ENCODE data around the gene FMN2. TPM values are rescaled to one million over a fixed set of nuclear protein-coding genes. Genes with fewer than 3 reads are reported as not detected.

Gene FMN2
- total RNA-seq, 1 donor from 2014 or later = 13.2 TPM

GRCh38 chr1:240245629-240246020 is 153.9 kb downstream of the FMN2 start:
- no peak overlapping the region for H3K4me3 Mint-ChIP-seq
- no peak for TF ChIP-seq CTCF (conservative IDR thresholded peaks at IDR 0.05)
- DNase-seq (ENCODE audit: low read depth, low spot score) = no peak
- H3K36me3 Mint-ChIP-seq (ENCODE audit: low read depth) = peaks cover 17% of the 10 kb centered on the region
- no peaks in the 10 kb centered on the region for H3K27me3 Mint-ChIP-seq (ENCODE audit: low read depth)
- H3K9me3 Mint-ChIP-seq = peaks cover 15% of the 10 kb centered on the region
- H3K4me1 Mint-ChIP-seq = no peaks in the 10 kb centered on the region
- no peak overlapping the region for H3K27ac Mint-ChIP-seq (ENCODE audit: unreplicated experiment)

- no peak for TF ChIP-seq CTCF (conservative IDR thresholded peaks at IDR 0.05)
- Mint-ChIP-seq H3K27me3 (ENCODE audit: low read depth) (no peaks in the 10 kb centered on the region), H3K4me1 (no peaks in the 10 kb centered on the region), H3K27ac (ENCODE audit: unreplicated experiment) (no peak overlapping the region), H3K36me3 (ENCODE audit: low read depth) (peaks cover 18% of the 10 kb centered on the region), H3K4me3 (no peak overlapping the region), H3K9me3 (peaks cover 15% of the 10 kb centered on the region)
- no peak for DNase-seq (ENCODE audit: low read depth, low spot score)
Observed at GRCh38 chr1:240247899-240248298, 156.2 kb downstream of the FMN2 start.

- DNase-seq (ENCODE audit: low read depth, low spot score) = no peak
- H3K27me3 Mint-ChIP-seq (ENCODE audit: low read depth) = no peaks in the 10 kb centered on the region
- H3K36me3 Mint-ChIP-seq (ENCODE audit: low read depth) = peaks cover 38% of the 10 kb centered on the region
- H3K27ac Mint-ChIP-seq (ENCODE audit: unreplicated experiment) = no peak overlapping the region
- TF ChIP-seq CTCF (conservative IDR thresholded peaks at IDR 0.05) = no peak
- no peaks in the 10 kb centered on the region for H3K4me1 Mint-ChIP-seq
- peaks cover 16% of the 10 kb centered on the region for H3K9me3 Mint-ChIP-seq
- no peak overlapping the region for H3K4me3 Mint-ChIP-seq
Observed at GRCh38 chr1:240254006-240254405, 162.3 kb downstream of the FMN2 start.

GRCh38 chr1:240254778-240255291 is 163.2 kb downstream of the FMN2 start:
- H3K27me3 Mint-ChIP-seq (ENCODE audit: low read depth) = no peaks in the 10 kb centered on the region
- H3K9me3 Mint-ChIP-seq = peaks cover 8% of the 10 kb centered on the region
- H3K4me1 Mint-ChIP-seq = no peaks in the 10 kb centered on the region
- no peak for DNase-seq (ENCODE audit: low read depth, low spot score)
- H3K4me3 Mint-ChIP-seq = no peak overlapping the region
- no peak for TF ChIP-seq CTCF (conservative IDR thresholded peaks at IDR 0.05)
- H3K27ac Mint-ChIP-seq (ENCODE audit: unreplicated experiment) = no peak overlapping the region
- peaks cover 36% of the 10 kb centered on the region for H3K36me3 Mint-ChIP-seq (ENCODE audit: low read depth)

GRCh38 chr1:240255922-240256321 is 164.2 kb downstream of the FMN2 start:
- DNase-seq (ENCODE audit: low read depth, low spot score) = no peak
- TF ChIP-seq CTCF (conservative IDR thresholded peaks at IDR 0.05) = no peak
- Mint-ChIP-seq H3K27me3 (ENCODE audit: low read depth) (no peaks in the 10 kb centered on the region), H3K4me3 (no peak overlapping the region), H3K4me1 (no peaks in the 10 kb centered on the region), H3K9me3 (peaks cover 11% of the 10 kb centered on the region), H3K36me3 (ENCODE audit: low read depth) (peaks cover 42% of the 10 kb centered on the region), H3K27ac (ENCODE audit: unreplicated experiment) (no peak overlapping the region)
